ENCODE results near the gene TMEM165. TPM values are rescaled to one million over a fixed set of nuclear protein-coding genes. Genes with fewer than 3 reads are reported as not detected.

Gene TMEM165
- total and polyA plus RNA-seq, 10 of the 15 experiments (the other 5 are each of a cell fraction or from before 2014, with no cell fraction given): 18.3 to 141 (median 81.1) TPM

DNA sequence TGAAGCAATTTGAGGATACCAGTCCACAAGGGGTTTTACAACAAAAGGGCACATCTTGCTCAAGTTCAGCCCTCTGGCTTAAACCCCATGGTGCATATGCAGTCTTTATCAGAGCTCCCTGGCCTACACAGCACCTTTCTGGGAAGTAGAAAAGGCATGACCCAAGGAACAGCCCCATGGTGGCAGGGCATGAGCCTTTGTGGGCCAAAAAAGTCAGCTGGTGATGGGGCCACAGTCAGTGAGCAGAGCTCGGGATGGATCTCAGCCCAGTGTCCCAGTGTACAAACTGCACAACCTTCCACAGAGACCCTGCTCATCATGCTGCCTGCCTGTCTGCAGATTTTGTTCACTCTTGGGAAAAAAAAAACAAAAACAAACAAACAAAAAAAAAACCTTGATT is 22.3 kb upstream of the TMEM165 start:
- ChIA-PET RAD21 (ENCODE audit: unreplicated experiment) (no interaction called here), SMC1A (ENCODE audit: uncharacterized antibody, unreplicated experiment) (interaction anchor here (0.8 to 1.4 kb wide), 4 partner anchors 10 to 26 kb away, joined by 3 to 5 read pairs (median 4); no protein-coding TSS in a partner anchor), POLR2A (interaction anchor here (1.0 kb wide), 1 partner anchor 23 kb away, joined by 5 read pairs; no protein-coding TSS in a partner anchor), CTCF (no interaction called here)
- Histone ChIP-seq H3K4me1 (ENCODE audit: control insufficient read depth, insufficient read depth, low read length) (no peaks in the 10 kb centered on the region), H3K4me3 (no peak overlapping the region), H4K20me1 (ENCODE audit: control insufficient read depth, insufficient read depth) (no peaks in the 10 kb centered on the region), H3K36me3 (ENCODE audit: control insufficient read depth in 2 of 2, insufficient read depth in 2 of 2, low read length in 1 of 2) (no peaks in the 10 kb centered on the region), H2AFZ (ENCODE audit: control insufficient read depth, low read depth, low read length) (no peak overlapping the region), H3K27me3 (replicated peaks in 1 of 2; ENCODE audit: control insufficient read depth in 2 of 2, insufficient read depth in 2 of 2, low read length in 1 of 2) (no peaks in the 10 kb centered on the region; a peak in 1 of 4 replicates), H3K27ac (ENCODE audit: control insufficient read depth, insufficient read depth) (no peak overlapping the region), H3K9ac (ENCODE audit: control insufficient read depth, insufficient read depth, low read length) (no peak overlapping the region), H3K79me2 (ENCODE audit: control insufficient read depth, insufficient read depth, low read length) (no peaks in the 10 kb centered on the region), H3K9me3 (replicated peaks; ENCODE audit: control insufficient read depth, insufficient read depth, low read length) (no peaks in the 10 kb centered on the region), H3K4me2 (ENCODE audit: control insufficient read depth, insufficient read depth) (no peak overlapping the region)
- in situ Hi-C loops (cut with MboI): no loop called here
- BruUV-seq (replicated peaks): no TSS peak
- ATAC-seq: no peak
- WGBS (ENCODE audit: insufficient coverage, insufficient replicate concordance, low lambda C conversion rate, missing lambda C conversion rate): 36% methylated on average over 1 of the region's 1 CpG
- no peak for TF ChIP-seq EED (IDR thresholded peaks at IDR 0.05; ENCODE audit: low read depth)
- no peak for TF ChIP-seq MEF2A (IDR thresholded peaks at IDR 0.05; ENCODE audit: insufficient read depth, low read depth, low read length)
- TF ChIP-seq, protein P1, sequence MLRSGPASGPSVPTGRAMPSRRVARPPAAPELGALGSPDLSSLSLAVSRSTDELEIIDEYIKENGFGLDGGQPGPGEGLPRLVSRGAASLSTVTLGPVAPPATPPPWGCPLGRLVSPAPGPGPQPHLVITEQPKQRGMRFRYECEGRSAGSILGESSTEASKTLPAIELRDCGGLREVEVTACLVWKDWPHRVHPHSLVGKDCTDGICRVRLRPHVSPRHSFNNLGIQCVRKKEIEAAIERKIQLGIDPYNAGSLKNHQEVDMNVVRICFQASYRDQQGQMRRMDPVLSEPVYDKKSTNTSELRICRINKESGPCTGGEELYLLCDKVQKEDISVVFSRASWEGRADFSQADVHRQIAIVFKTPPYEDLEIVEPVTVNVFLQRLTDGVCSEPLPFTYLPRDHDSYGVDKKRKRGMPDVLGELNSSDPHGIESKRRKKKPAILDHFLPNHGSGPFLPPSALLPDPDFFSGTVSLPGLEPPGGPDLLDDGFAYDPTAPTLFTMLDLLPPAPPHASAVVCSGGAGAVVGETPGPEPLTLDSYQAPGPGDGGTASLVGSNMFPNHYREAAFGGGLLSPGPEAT (IDR thresholded peaks at IDR 0.05; ENCODE audit: low read depth): no peak
- TF ChIP-seq SUZ12 (IDR thresholded peaks at IDR 0.05; ENCODE audit: unreplicated experiment): no peak
- TF ChIP-seq PML (IDR thresholded peaks at IDR 0.05; ENCODE audit: low read length): no peak
- no peak for TF ChIP-seq TARDBP (IDR thresholded peaks at IDR 0.05; ENCODE audit: borderline replicate concordance)
- TF ChIP-seq CHD1 (IDR thresholded peaks at IDR 0.05; ENCODE audit: low read depth, low read length): no peak
- TF ChIP-seq ZNF622 (IDR thresholded peaks at IDR 0.05): no peak
- no peak for TF ChIP-seq BACH1 (IDR thresholded peaks at IDR 0.05; ENCODE audit: borderline replicate concordance)
- no peak for TF ChIP-seq IRF4 (IDR thresholded peaks at IDR 0.05; ENCODE audit: low read depth, low read length)
- DNase-seq (ENCODE audit: low read depth, low spot score): no peak
- intact Hi-C loops (cut with micrococcal nuclease; ENCODE audit: unreplicated experiment): no loop called here
- no peak for FAIRE-seq
